ENCODE data around the gene KCNN3. TPM values are rescaled to one million over a fixed set of nuclear protein-coding genes. Genes with fewer than 3 reads are reported as not detected.

KCNN3 gene
- total RNA-seq, 5 donors from 2014 or later (not counting 1 experiment from before 2014, with no cell fraction given): 0.03 to 0.23 (median 0.18) TPM

DNA sequence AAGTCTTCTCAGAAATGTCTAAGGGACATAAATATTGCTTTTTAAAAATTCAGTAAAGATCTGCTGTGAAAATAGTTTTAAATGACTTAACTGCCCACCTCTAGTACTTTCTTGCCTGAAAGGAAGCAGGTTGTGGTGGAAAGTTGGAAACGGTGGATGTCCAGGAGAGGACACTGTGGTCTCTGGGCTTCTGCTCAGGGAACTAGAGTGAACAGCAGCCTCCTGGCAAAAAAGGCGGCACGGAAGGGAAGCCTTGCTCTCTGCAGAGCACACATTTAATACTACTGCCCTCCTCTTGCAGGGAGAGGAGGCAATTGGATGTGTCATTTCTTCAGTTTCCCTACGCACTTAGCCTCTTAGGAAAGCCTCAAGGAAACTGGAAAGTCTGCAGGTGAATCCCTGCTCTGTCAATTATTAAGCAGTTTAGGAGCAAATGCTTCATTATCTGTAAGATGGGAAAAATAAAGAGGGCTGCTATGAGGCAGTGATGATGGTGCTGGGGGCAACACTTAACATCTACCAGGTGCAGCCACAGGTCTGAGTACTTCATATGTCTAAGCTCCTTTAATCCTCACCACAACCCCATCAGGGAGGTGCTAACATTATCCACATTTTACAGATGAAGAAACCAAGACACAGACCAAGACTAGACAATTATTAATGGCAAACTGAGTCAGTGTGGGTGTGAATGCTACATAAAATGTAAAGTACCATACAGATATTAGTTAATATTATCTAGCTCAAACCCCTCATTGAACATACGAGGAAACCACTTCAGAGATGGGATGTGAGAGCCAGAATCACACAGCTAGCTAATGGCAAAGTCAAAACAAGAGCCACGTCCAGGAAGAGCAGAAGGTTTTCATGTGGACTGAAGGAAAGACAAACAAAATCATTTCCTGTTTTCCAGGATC is 153.2 kb downstream of the KCNN3 start:
- H3K27me3 Mint-ChIP-seq: no peaks in the 10 kb centered on the region
- 93% methylated on average over 3 of the region's 6 CpGs for WGBS (ENCODE audit: insufficient coverage)

DNA sequence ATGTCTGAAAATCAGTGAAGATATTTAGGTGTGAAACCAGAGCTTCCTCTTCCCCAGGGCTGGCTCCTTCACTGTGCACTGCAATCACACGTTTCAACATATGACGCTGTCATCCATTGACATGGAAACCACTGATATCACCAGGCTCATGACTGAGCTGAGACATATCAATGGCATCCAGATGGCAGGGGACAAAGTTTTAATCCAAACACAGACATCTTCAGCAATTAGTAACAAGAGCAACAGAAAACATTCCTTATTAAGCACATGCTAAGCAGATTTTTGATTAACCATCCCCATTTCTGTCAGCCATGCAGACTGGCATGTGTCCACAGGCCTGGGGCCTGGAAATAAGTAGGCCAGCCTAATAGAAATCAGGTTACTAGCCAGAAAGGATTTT is 154.1 kb downstream of the KCNN3 start:
- no peak overlapping the region for H3K27ac ChIP-seq (ENCODE audit: low read length)
- Mint-ChIP-seq H3K27me3 (no peaks in the 10 kb centered on the region), H3K4me1 (peaks cover 25 to 38% (median 27%) of the 10 kb centered on the region in 3 donors), H3K4me3 (no peak overlapping the region), H3K9me3 (no peaks in the 10 kb centered on the region), H3K27ac (peak overlapping the region in 1 of 2 donors; percentile 50), H3K36me3 (no peaks in the 10 kb centered on the region)
- peak in 2 of 4 experiments; percentile 60 to 75 for ATAC-seq (replicated peaks in 1 of 4)
- DNase-seq: peak in 14 of 35 experiments; percentile 4 to 59 (median 14)
- no peak overlapping the region for H3K4me3 ChIP-seq (ENCODE audit: control insufficient read depth in 1 of 2, extremely low read depth in 1 of 2, low read length in 1 of 2)
- 18% methylated on average over 2 of the region's 2 CpGs for WGBS (ENCODE audit: insufficient coverage)
- ChIA-PET CTCF (interaction anchor here (0.5 to 1.1 kb wide), 3 partner anchors 8 to 700 kb away, joined by 3 to 5 read pairs (median 5); no protein-coding TSS in a partner anchor), POLR2A (no interaction called here)
- peaks cover 0 to 5% of the 10 kb centered on the region in 2 experiments for H3K27me3 ChIP-seq (replicated peaks in 1 of 2; ENCODE audit: control insufficient read depth in 2 of 2, extremely low read depth in 1 of 2, insufficient read depth in 2 of 2, low read length in 1 of 2)
- no peaks in the 10 kb centered on the region for H3K9me3 ChIP-seq
- peaks cover 8 to 16% of the 10 kb centered on the region in 2 experiments for H3K4me1 ChIP-seq (ENCODE audit: control insufficient read depth in 1 of 2, extremely low read depth in 1 of 2, insufficient read depth in 2 of 2, low read length in 2 of 2)
- no peaks in the 10 kb centered on the region for H3K36me3 ChIP-seq (ENCODE audit: control insufficient read depth in 2 of 2, extremely low read depth in 1 of 2, insufficient read depth in 1 of 2, low read length in 1 of 2)

More for the DNA sequence above, 153.2 kb downstream of the KCNN3 start:
- H3K4me3 ChIP-seq (ENCODE audit: control insufficient read depth in 1 of 2, extremely low read depth in 1 of 2, low read length in 1 of 2): no peak overlapping the region
- ChIA-PET CTCF (interaction anchor here in 1 of 2 donors (1.1 kb wide), 1 partner anchor 7 kb away, joined by 5 read pairs; no protein-coding TSS in a partner anchor), POLR2A (interaction anchor here in 1 of 2 donors (0.6 kb wide), 1 partner anchor 334 kb away, joined by 3 read pairs; the partner anchor contains the start of gene ADAM15)
- no peaks in the 10 kb centered on the region for H3K9me3 ChIP-seq
- H3K27ac ChIP-seq (ENCODE audit: low read length): no peak overlapping the region
- Mint-ChIP-seq H3K27ac (no peak overlapping the region), H3K9me3 (no peaks in the 10 kb centered on the region), H3K4me1 (peaks cover 25 to 38% (median 28%) of the 10 kb centered on the region in 3 donors), H3K36me3 (no peaks in the 10 kb centered on the region), H3K4me3 (no peak overlapping the region)
- peaks cover 9 to 16% of the 10 kb centered on the region in 2 experiments for H3K4me1 ChIP-seq (ENCODE audit: control insufficient read depth in 1 of 2, extremely low read depth in 1 of 2, insufficient read depth in 2 of 2, low read length in 2 of 2)
- H3K27me3 ChIP-seq (replicated peaks in 1 of 2; ENCODE audit: control insufficient read depth in 2 of 2, extremely low read depth in 1 of 2, insufficient read depth in 2 of 2, low read length in 1 of 2): peaks cover 0 to 5% of the 10 kb centered on the region in 2 experiments
- ATAC-seq (replicated peaks in 1 of 4) (no peak), DNase-seq (no peak)
- H3K36me3 ChIP-seq (ENCODE audit: control insufficient read depth in 2 of 2, extremely low read depth in 1 of 2, insufficient read depth in 1 of 2, low read length in 1 of 2): no peaks in the 10 kb centered on the region

DNA sequence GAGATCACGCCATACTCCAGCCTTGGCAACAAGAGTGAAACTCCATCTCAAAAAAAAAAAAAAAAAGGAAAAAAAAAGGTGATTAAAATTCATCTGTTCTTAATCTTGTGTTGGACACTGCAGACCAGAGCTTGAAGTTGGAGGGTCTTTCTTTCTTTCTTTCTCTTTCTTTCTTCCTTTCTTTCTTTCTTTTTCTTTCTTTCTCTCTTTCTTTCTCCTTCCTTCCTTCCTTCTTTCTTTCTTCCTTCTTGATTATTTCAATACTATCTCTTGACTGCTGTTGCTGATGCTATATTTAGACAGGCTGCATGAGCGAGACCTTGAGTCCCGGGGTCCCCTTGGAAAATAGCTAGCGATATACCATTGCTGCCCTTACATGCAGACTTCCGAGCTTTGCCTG is 154.7 kb downstream of the KCNN3 start:
- Mint-ChIP-seq H3K4me1 (peaks cover 21 to 32% (median 22%) of the 10 kb centered on the region in 3 donors), H3K36me3 (no peaks in the 10 kb centered on the region), H3K27ac (peak overlapping the region; percentile 2 to 13), H3K4me3 (no peak overlapping the region), H3K27me3 (no peaks in the 10 kb centered on the region), H3K9me3 (no peaks in the 10 kb centered on the region)
- DNase-seq (no peak), ATAC-seq (replicated peaks in 1 of 4) (no peak)
- Histone ChIP-seq H3K27ac (ENCODE audit: low read length) (no peak overlapping the region), H3K36me3 (ENCODE audit: control insufficient read depth in 2 of 2, extremely low read depth in 1 of 2, insufficient read depth in 1 of 2, low read length in 1 of 2) (no peaks in the 10 kb centered on the region), H3K27me3 (replicated peaks in 1 of 2; ENCODE audit: control insufficient read depth in 2 of 2, extremely low read depth in 1 of 2, insufficient read depth in 2 of 2, low read length in 1 of 2) (peaks cover 0 to 6% of the 10 kb centered on the region in 2 experiments), H3K4me1 (ENCODE audit: control insufficient read depth in 1 of 2, extremely low read depth in 1 of 2, insufficient read depth in 2 of 2, low read length in 2 of 2) (peaks cover 6 to 16% of the 10 kb centered on the region in 2 experiments), H3K9me3 (no peaks in the 10 kb centered on the region), H3K4me3 (ENCODE audit: control insufficient read depth in 1 of 2, extremely low read depth in 1 of 2, low read length in 1 of 2) (no peak overlapping the region)
- ChIA-PET POLR2A (no interaction called here), CTCF (interaction anchor here (0.5 to 1.1 kb wide), 5 partner anchors 8 to 700 kb away, joined by 3 to 5 read pairs (median 4); no protein-coding TSS in a partner anchor)
- WGBS (ENCODE audit: insufficient coverage): 100% methylated on average over 4 of the region's 5 CpGs

DNA sequence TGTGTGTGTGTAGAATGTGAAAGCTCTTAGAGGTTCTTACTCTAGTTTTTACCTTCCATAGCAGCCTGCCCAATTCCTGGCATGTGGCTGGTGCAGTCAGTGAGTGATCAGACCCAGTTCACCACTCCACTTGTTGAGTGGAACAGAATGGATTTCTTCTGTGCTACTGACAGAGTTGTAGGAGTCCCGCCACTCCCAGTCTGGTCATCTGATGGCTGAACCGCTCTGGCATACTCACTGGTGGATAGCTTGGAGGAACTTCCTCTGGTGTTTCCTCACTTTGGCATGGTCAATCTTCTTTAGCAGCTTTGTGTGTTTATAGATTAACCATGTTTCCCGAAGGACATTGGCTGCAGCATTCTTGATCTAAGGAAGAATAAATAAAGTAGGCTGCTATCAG is 155.4 kb downstream of the KCNN3 start:
- ChIA-PET POLR2A (no interaction called here), CTCF (no interaction called here)
- Mint-ChIP-seq H3K4me3 (no peak overlapping the region), H3K27ac (no peak overlapping the region), H3K36me3 (no peaks in the 10 kb centered on the region), H3K4me1 (peaks cover 14 to 24% (median 14%) of the 10 kb centered on the region in 3 donors), H3K9me3 (no peaks in the 10 kb centered on the region), H3K27me3 (peaks cover 0 to 3% of the 10 kb centered on the region in 2 donors)
- Histone ChIP-seq H3K27ac (ENCODE audit: low read length) (no peak overlapping the region), H3K27me3 (replicated peaks in 1 of 2; ENCODE audit: control insufficient read depth in 2 of 2, extremely low read depth in 1 of 2, insufficient read depth in 2 of 2, low read length in 1 of 2) (peaks cover 0 to 10% of the 10 kb centered on the region in 2 experiments), H3K4me3 (ENCODE audit: control insufficient read depth in 1 of 2, extremely low read depth in 1 of 2, low read length in 1 of 2) (no peak overlapping the region), H3K9me3 (no peaks in the 10 kb centered on the region), H3K4me1 (ENCODE audit: control insufficient read depth in 1 of 2, extremely low read depth in 1 of 2, insufficient read depth in 2 of 2, low read length in 2 of 2) (peaks cover 0 to 10% of the 10 kb centered on the region in 2 experiments), H3K36me3 (ENCODE audit: control insufficient read depth in 2 of 2, extremely low read depth in 1 of 2, insufficient read depth in 1 of 2, low read length in 1 of 2) (no peaks in the 10 kb centered on the region)
- DNase-seq: peak in 2 of 35 experiments; percentile 11 to 27
- 80% methylated on average over 1 of the region's 3 CpGs for WGBS (ENCODE audit: insufficient coverage)
- ATAC-seq (replicated peaks in 1 of 4): no peak

DNA sequence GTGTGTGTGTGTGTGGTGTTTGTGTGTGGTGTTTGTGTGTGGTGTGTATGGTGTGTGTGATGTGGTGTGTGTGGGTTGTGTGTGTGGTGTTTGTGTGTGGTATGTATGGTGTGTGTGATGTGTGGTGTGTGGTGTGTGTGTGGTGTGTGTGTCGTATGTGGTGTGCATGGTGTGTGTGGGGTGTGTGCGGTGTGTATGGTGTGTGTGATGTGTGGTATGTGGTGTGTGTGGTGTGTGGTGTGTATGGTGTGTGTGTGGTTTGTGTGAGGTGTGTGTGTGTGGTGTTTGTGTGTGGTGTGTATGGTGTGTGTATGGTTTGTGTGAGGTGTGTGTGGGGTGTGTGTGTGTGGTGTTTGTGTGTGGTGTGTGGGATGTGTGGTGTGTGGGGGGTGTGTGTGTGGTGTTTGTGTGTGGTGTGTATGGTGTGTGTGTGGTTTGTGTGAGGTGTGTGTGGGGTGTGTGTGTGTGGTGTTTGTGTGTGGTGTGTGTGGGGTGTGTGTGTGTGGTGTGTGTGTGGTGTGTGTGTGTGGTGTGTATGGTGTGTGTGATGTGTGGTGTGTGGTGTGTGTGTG is 155.9 kb downstream of the KCNN3 start:
- Mint-ChIP-seq H3K9me3 (no peaks in the 10 kb centered on the region), H3K36me3 (no peaks in the 10 kb centered on the region), H3K4me3 (no peak overlapping the region), H3K27me3 (peaks cover 0 to 6% of the 10 kb centered on the region in 2 donors), H3K27ac (no peak overlapping the region), H3K4me1 (peaks cover 9 to 21% (median 9%) of the 10 kb centered on the region in 3 donors)
- H3K27ac ChIP-seq (ENCODE audit: low read length): no peak overlapping the region
- no peak overlapping the region for H3K4me3 ChIP-seq (ENCODE audit: control insufficient read depth in 1 of 2, extremely low read depth in 1 of 2, low read length in 1 of 2)
- H3K9me3 ChIP-seq: no peaks in the 10 kb centered on the region
- no peaks in the 10 kb centered on the region for H3K36me3 ChIP-seq (ENCODE audit: control insufficient read depth in 2 of 2, extremely low read depth in 1 of 2, insufficient read depth in 1 of 2, low read length in 1 of 2)
- ChIA-PET CTCF (no interaction called here), POLR2A (no interaction called here)
- 71% methylated on average over 2 of the region's 2 CpGs for WGBS (ENCODE audit: insufficient coverage)
- no peak for DNase-seq
- peaks cover 0 to 8% of the 10 kb centered on the region in 2 experiments for H3K4me1 ChIP-seq (ENCODE audit: control insufficient read depth in 1 of 2, extremely low read depth in 1 of 2, insufficient read depth in 2 of 2, low read length in 2 of 2)
- H3K27me3 ChIP-seq (replicated peaks in 1 of 2; ENCODE audit: control insufficient read depth in 2 of 2, extremely low read depth in 1 of 2, insufficient read depth in 2 of 2, low read length in 1 of 2): peaks cover 0 to 10% of the 10 kb centered on the region in 2 experiments
- ATAC-seq (replicated peaks in 1 of 4): no peak

DNA sequence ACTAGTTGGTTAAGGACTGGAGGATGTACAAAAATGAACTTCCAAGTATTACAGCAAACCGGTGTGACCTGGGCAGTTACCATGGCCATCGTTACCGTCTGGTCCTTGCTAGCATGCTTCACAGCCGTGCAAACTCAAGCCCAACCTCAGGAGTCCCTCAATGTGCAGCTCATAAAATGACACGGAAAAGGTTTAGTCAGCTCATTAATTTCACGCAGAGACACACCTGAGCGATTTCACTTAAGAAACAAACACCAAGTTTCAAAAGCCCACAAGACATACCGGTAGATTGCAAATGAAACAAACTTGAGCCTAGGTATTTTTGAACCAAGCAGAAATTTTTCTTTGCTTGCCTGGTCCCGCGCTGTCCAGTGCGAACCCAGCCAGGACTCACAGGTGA is 157.1 kb downstream of the KCNN3 start:
- no peaks in the 10 kb centered on the region for H3K9me3 ChIP-seq
- ChIA-PET POLR2A (no interaction called here), CTCF (no interaction called here)
- H3K27me3 ChIP-seq (replicated peaks in 1 of 2; ENCODE audit: control insufficient read depth in 2 of 2, extremely low read depth in 1 of 2, insufficient read depth in 2 of 2, low read length in 1 of 2): peaks cover 0 to 15% of the 10 kb centered on the region in 2 experiments
- H3K27ac ChIP-seq (ENCODE audit: low read length): no peak overlapping the region
- H3K9me3 Mint-ChIP-seq: no peaks in the 10 kb centered on the region
- ATAC-seq (replicated peaks in 1 of 4): no peak
- no peak overlapping the region for H3K27ac Mint-ChIP-seq
- no peaks in the 10 kb centered on the region for H3K36me3 ChIP-seq (ENCODE audit: control insufficient read depth in 2 of 2, extremely low read depth in 1 of 2, insufficient read depth in 1 of 2, low read length in 1 of 2)
- no peak for DNase-seq
- 90% methylated on average over 11 of the region's 11 CpGs for WGBS (ENCODE audit: insufficient coverage)
- no peaks in the 10 kb centered on the region for H3K36me3 Mint-ChIP-seq
- H3K4me3 Mint-ChIP-seq: no peak overlapping the region
- H3K4me1 ChIP-seq (ENCODE audit: control insufficient read depth in 1 of 2, extremely low read depth in 1 of 2, insufficient read depth in 2 of 2, low read length in 2 of 2): peaks cover 0 to 8% of the 10 kb centered on the region in 2 experiments
- H3K4me1 Mint-ChIP-seq: peaks cover 9 to 16% (median 9%) of the 10 kb centered on the region in 3 donors
- H3K4me3 ChIP-seq (ENCODE audit: control insufficient read depth in 1 of 2, extremely low read depth in 1 of 2, low read length in 1 of 2): no peak overlapping the region
- H3K27me3 Mint-ChIP-seq: peaks cover 0 to 10% of the 10 kb centered on the region in 2 donors
